Measurements from ENCODE around the gene TWF2.

Gene TWF2

GRCh38 chr3:52256622-52257021 is 17.7 kb upstream of the TWF2 start:
- DNase-seq, result no peak

GRCh38 chr3:52256159-52256558 is 17.2 kb upstream of the TWF2 start:
- DNase-seq, result no peak

- DNase-seq, result no peak
These were observed 15.7 kb upstream of the TWF2 start for GRCh38 chr3:52254608-52255007.

GRCh38 chr3:52253314-52254304 is 14.7 kb upstream of the TWF2 start:
- DNase-seq, result peak; percentile 90

- no peak for DNase-seq
These were observed 11.2 kb upstream of the TWF2 start for GRCh38 chr3:52250122-52250521.

- DNase-seq, result no peak
These were observed 10.7 kb upstream of the TWF2 start for GRCh38 chr3:52249683-52250082.

- no peak for DNase-seq
These were observed 10.0 kb upstream of the TWF2 start for GRCh38 chr3:52248816-52249547.

- DNase-seq, result no peak
These were observed 9.2 kb upstream of the TWF2 start for GRCh38 chr3:52248165-52248541.

- DNase-seq, result no peak
These were observed 8.6 kb upstream of the TWF2 start for GRCh38 chr3:52247409-52248164.

GRCh38 chr3:52246728-52247408 is 7.9 kb upstream of the TWF2 start:
- peak; percentile 40 for DNase-seq

- DNase-seq, result no peak
These were observed 7.3 kb upstream of the TWF2 start for GRCh38 chr3:52246264-52246620.

GRCh38 chr3:52245322-52246263 is 6.6 kb upstream of the TWF2 start, which contains the start of gene PPM1M:
Gene PPM1M (plus strand): TSS chr3:52245759. CDS start chr3:52245825, 66 bp downstream.
- DNase-seq, result peak; percentile 64

GRCh38 chr3:52243791-52244628 is 5.1 kb upstream of the TWF2 start:
- peak; percentile 66 for DNase-seq

GRCh38 chr3:52242039-52242438 is 3.1 kb upstream of the TWF2 start:
- DNase-seq, result no peak

- no peak for DNase-seq
These were observed 2.0 kb upstream of the TWF2 start for GRCh38 chr3:52240886-52241370.

GRCh38 chr3:52240059-52240885 is 1.3 kb upstream of the TWF2 start:
- peak; percentile 51 for DNase-seq

- DNase-seq, result no peak
These were observed 681 bp downstream of the TWF2 start for GRCh38 chr3:52238193-52238760.

- peak; percentile 53 for DNase-seq
These were observed 1.2 kb downstream of the TWF2 start for GRCh38 chr3:52237657-52238172.
